Measurements from ENCODE around the gene EFCAB7. TPM values are rescaled to one million over a fixed set of nuclear protein-coding genes. Genes with fewer than 3 reads are reported as not detected.

Gene EFCAB7
- total and polyA plus RNA-seq, 2 experiments from 2014 or later: 4.2 to 4.9 TPM

GRCh38 chr1:63509718-63510117, 13.6 kb upstream of the EFCAB7 start:
- TF ChIP-seq ZNF331 (CRISPR knock-in tag; IDR thresholded peaks at IDR 0.05; ENCODE audit: low read depth): no peak
- TF ChIP-seq STAT1 (IDR thresholded peaks at IDR 0.05; ENCODE audit: unreplicated experiment): no peak
- no peak for TF ChIP-seq NANOG (IDR thresholded peaks at IDR 0.05; ENCODE audit: borderline replicate concordance)
- TF ChIP-seq, protein P1, sequence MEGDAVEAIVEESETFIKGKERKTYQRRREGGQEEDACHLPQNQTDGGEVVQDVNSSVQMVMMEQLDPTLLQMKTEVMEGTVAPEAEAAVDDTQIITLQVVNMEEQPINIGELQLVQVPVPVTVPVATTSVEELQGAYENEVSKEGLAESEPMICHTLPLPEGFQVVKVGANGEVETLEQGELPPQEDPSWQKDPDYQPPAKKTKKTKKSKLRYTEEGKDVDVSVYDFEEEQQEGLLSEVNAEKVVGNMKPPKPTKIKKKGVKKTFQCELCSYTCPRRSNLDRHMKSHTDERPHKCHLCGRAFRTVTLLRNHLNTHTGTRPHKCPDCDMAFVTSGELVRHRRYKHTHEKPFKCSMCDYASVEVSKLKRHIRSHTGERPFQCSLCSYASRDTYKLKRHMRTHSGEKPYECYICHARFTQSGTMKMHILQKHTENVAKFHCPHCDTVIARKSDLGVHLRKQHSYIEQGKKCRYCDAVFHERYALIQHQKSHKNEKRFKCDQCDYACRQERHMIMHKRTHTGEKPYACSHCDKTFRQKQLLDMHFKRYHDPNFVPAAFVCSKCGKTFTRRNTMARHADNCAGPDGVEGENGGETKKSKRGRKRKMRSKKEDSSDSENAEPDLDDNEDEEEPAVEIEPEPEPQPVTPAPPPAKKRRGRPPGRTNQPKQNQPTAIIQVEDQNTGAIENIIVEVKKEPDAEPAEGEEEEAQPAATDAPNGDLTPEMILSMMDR (conservative IDR thresholded peaks at IDR 0.05; ENCODE audit: low read depth in 2 of 2): no peak
- TF ChIP-seq CREB1 (CRISPR knock-in tag; IDR thresholded peaks at IDR 0.05; ENCODE audit: low read depth): no peak
- TF ChIP-seq, protein P2, sequence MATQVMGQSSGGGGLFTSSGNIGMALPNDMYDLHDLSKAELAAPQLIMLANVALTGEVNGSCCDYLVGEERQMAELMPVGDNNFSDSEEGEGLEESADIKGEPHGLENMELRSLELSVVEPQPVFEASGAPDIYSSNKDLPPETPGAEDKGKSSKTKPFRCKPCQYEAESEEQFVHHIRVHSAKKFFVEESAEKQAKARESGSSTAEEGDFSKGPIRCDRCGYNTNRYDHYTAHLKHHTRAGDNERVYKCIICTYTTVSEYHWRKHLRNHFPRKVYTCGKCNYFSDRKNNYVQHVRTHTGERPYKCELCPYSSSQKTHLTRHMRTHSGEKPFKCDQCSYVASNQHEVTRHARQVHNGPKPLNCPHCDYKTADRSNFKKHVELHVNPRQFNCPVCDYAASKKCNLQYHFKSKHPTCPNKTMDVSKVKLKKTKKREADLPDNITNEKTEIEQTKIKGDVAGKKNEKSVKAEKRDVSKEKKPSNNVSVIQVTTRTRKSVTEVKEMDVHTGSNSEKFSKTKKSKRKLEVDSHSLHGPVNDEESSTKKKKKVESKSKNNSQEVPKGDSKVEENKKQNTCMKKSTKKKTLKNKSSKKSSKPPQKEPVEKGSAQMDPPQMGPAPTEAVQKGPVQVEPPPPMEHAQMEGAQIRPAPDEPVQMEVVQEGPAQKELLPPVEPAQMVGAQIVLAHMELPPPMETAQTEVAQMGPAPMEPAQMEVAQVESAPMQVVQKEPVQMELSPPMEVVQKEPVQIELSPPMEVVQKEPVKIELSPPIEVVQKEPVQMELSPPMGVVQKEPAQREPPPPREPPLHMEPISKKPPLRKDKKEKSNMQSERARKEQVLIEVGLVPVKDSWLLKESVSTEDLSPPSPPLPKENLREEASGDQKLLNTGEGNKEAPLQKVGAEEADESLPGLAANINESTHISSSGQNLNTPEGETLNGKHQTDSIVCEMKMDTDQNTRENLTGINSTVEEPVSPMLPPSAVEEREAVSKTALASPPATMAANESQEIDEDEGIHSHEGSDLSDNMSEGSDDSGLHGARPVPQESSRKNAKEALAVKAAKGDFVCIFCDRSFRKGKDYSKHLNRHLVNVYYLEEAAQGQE (IDR thresholded peaks at IDR 0.05; ENCODE audit: unreplicated experiment): no peak
- no peak for TF ChIP-seq EZH2 (IDR thresholded peaks at IDR 0.05; ENCODE audit: low read depth, unreplicated experiment)
- TF ChIP-seq ZNF114 (CRISPR knock-in tag; IDR thresholded peaks at IDR 0.05): no peak
- Mint-ChIP-seq H3K4me1 (no peaks in the 10 kb centered on the region), H3K27me3 (ENCODE audit: insufficient read depth, low read depth, poor library complexity) (no peaks in the 10 kb centered on the region), H3K9me3 (peaks cover 8% of the 10 kb centered on the region; the same call in 2 of the 3 replicates), H3K27ac (no peak overlapping the region), H3K4me3 (no peak overlapping the region), H3K36me3 (ENCODE audit: low read depth) (peaks cover 35% of the 10 kb centered on the region)
- Histone ChIP-seq H3K4me1 (ENCODE audit: insufficient read depth) (no peaks in the 10 kb centered on the region), H3K27ac (ENCODE audit: low read depth) (no peak overlapping the region), H3K9me2 (ENCODE audit: insufficient read depth) (no peaks in the 10 kb centered on the region), H3F3A (replicated peaks; ENCODE audit: low read depth) (no peaks in the 10 kb centered on the region), H2AFZ (no peak overlapping the region), H3K36me3 (ENCODE audit: insufficient read depth) (peaks cover 17% of the 10 kb centered on the region), H3K4me3 (no peak overlapping the region), H4K20me1 (replicated peaks; ENCODE audit: insufficient read depth) (peaks cover 5% of the 10 kb centered on the region; the same call in 1 of the 2 replicates), H3K27me3 (ENCODE audit: insufficient read depth) (no peaks in the 10 kb centered on the region), H3K79me2 (replicated peaks; ENCODE audit: insufficient read depth) (0 out of 2 replicates have a peak, but pooled peaks cover 3% of the 10 kb centered on the region), H3K4me2 (no peak overlapping the region)
- DNase-seq (ENCODE audit: low spot score) (no peak), ATAC-seq (no peak)

DNA sequence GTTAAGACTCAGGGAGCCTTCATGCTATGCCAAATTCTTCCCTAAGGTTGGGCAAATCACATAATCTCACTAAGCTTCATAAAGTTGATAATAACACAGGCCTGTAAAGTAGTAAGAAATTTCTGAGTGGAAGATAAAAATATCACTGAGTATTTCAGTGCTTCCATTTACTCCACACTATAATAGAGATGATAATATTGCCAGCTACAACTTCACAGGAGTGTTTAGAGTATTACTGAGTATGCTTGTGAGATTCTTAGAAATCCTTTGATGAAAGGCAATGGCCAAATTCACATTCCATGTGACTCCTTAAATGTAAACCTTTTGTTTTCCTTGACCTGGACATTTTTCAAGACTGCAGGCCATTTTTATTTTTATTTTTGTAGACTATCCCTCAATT, 10.7 kb upstream of the EFCAB7 start:
- no peak overlapping the region for H3K27ac ChIP-seq (ENCODE audit: low read depth)
- peaks cover 25% of the 10 kb centered on the region; the same call in 2 of the 3 replicates for H3K36me3 Mint-ChIP-seq (ENCODE audit: low read depth)
- H4K20me1 ChIP-seq (replicated peaks; ENCODE audit: insufficient read depth): peaks cover 3% of the 10 kb centered on the region; the same call in 1 of the 2 replicates
- H2AFZ ChIP-seq: no peak overlapping the region
- peaks cover 13% of the 10 kb centered on the region; the same call in 2 of the 3 replicates for H3K9me3 Mint-ChIP-seq
- H3K79me2 ChIP-seq (replicated peaks; ENCODE audit: insufficient read depth): 0 out of 2 replicates have a peak, but pooled peaks cover 3% of the 10 kb centered on the region
- H3K27me3 ChIP-seq (ENCODE audit: insufficient read depth): no peaks in the 10 kb centered on the region
- no peaks in the 10 kb centered on the region for H3K27me3 Mint-ChIP-seq (ENCODE audit: insufficient read depth, low read depth, poor library complexity)
- H3K36me3 ChIP-seq (ENCODE audit: insufficient read depth): peaks cover 9% of the 10 kb centered on the region; the same call in 1 of the 2 replicates
- H3K9me2 ChIP-seq (ENCODE audit: insufficient read depth): no peaks in the 10 kb centered on the region
- DNase-seq (ENCODE audit: low spot score): no peak
- H3K4me1 ChIP-seq (ENCODE audit: insufficient read depth): no peaks in the 10 kb centered on the region
- H3K4me3 ChIP-seq: no peak overlapping the region
- no peak for TF ChIP-seq JUNB (IDR thresholded peaks at IDR 0.05; ENCODE audit: unreplicated experiment)
- no peak for TF ChIP-seq EZH2phosphoT487 (IDR thresholded peaks at IDR 0.05; ENCODE audit: unreplicated experiment)
- no peak for TF ChIP-seq ZNF114 (CRISPR knock-in tag; IDR thresholded peaks at IDR 0.05)
- no peak overlapping the region for H3K4me3 Mint-ChIP-seq
- H3F3A ChIP-seq (replicated peaks; ENCODE audit: low read depth): no peaks in the 10 kb centered on the region
- no peaks in the 10 kb centered on the region for H3K4me1 Mint-ChIP-seq
- no peak for ATAC-seq
- no peak overlapping the region for H3K4me2 ChIP-seq
- no peak overlapping the region for H3K27ac Mint-ChIP-seq

Data from GM23338 (cell line).